T47D (cell line): ENCODE data around the gene TUBB2A.

ENCODE experiments used
- DNase-seq, 2 experiments: peaks; one replicate each; pipeline versions ENCODE4 v3.0.0 to v3.0.0-alpha.2; 2011 to 2012; ENCODE audit warnings: low read depth in 1 of 2, low spot score in 1 of 2
- JUND ChIP-seq: IDR thresholded peaks from 2 replicates; pipeline ENCODE4 v1.6.1; 2012; ENCODE audit warnings: low read depth
- in situ Hi-C: cut with HindIII; loops from 2 replicates; pipeline ENCODE4 v1.10.0; 2016; ENCODE audit warnings: low sequenced_read_pairs, low pct_unique_long_range_greater_than_20kb

TUBB2A gene

GRCh38 chr6:3118353-3119039 lies 38.8 kb downstream of the TUBB2A start, which contains the start of gene BPHL:
TSS of gene BPHL (plus strand) at chr6:3118711. CDS start at chr6:3118741, 30 bp downstream.
- peak; percentile 94 to 95 for DNase-seq
- in situ Hi-C loops, result no loop called here
- no peak for TF ChIP-seq JUND

- DNase-seq, result peak in 1 of 2 experiments; percentile 9
- in situ Hi-C loops, result no loop called here
- TF ChIP-seq JUND, result no peak
These were observed 39.4 kb downstream of the TUBB2A start for GRCh38 chr6:3117912-3118352.

DNA sequence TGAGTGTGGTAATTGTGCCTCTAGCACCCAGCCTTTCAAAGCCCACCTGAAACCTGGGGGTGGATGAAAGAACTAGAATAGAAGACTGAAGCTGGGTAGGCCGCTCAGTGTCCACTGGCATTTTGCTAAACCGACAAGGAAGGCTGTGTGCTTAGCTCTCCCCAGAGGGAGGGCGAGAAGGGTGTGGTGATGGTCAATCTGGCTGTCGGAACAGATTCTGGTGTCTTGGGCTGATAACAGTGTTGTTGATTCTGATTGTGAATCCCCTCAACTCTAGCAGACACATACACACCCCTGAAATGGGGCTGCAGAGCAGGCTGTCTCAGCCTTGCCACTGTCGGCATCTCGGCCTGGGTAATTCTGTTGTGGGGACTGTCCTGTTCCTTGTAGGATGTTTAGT lies 43.0 kb downstream of the TUBB2A start:
- no peak for DNase-seq
- TF ChIP-seq JUND, result no peak
- in situ Hi-C loops, result no loop called here

DNA sequence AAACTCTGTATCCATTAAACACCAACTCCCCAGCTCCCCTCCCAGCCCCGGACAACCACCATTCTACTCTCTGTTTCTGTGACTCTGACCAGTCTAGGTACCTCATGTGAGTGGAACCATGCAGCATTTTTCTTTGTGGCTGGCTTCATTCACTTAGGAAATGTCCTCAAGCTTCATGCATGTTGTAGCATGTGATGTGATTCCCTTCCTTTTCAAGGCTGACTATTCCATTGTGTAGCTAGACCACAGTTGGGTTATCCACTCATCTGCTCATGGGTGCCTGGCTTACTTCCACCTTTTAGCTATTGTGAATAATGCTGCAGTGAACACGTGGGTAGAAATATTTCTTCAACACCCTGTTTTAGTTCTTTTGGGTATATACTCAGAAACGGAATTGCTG lies 47.6 kb downstream of the TUBB2A start:
- DNase-seq, result no peak
- TF ChIP-seq JUND, result no peak
- in situ Hi-C loops, result no loop called here

- no peak for DNase-seq
- no peak for TF ChIP-seq JUND
- in situ Hi-C loops, result no loop called here
These were observed 48.5 kb downstream of the TUBB2A start for GRCh38 chr6:3108746-3109414.
